ENCODE results near the gene AUTS2.

AUTS2 gene

GRCh38 chr7:70544016-70544415 lies 945.7 kb downstream of the AUTS2 start:
- DNase-seq (ENCODE audit: low spot score), result no peak
- TF ChIP-seq CTCF (IDR thresholded peaks at IDR 0.05; ENCODE audit: extremely low read depth, missing control alignments), result no peak

GRCh38 chr7:70545214-70545613 lies 946.9 kb downstream of the AUTS2 start:
- no peak for TF ChIP-seq CTCF (IDR thresholded peaks at IDR 0.05; ENCODE audit: extremely low read depth, missing control alignments)
- DNase-seq (ENCODE audit: low spot score), result no peak

GRCh38 chr7:70552141-70552540 lies 953.9 kb downstream of the AUTS2 start:
- TF ChIP-seq CTCF (IDR thresholded peaks at IDR 0.05; ENCODE audit: extremely low read depth, missing control alignments), result no peak
- DNase-seq (ENCODE audit: low spot score), result no peak

GRCh38 chr7:70553364-70553763 lies 955.1 kb downstream of the AUTS2 start:
- DNase-seq (ENCODE audit: low spot score), result no peak
- no peak for TF ChIP-seq CTCF (IDR thresholded peaks at IDR 0.05; ENCODE audit: extremely low read depth, missing control alignments)

- TF ChIP-seq CTCF (IDR thresholded peaks at IDR 0.05; ENCODE audit: extremely low read depth, missing control alignments), result no peak
- no peak for DNase-seq (ENCODE audit: low spot score)
These were observed 956.4 kb downstream of the AUTS2 start for GRCh38 chr7:70554646-70555045.

GRCh38 chr7:70556761-70557160 lies 958.5 kb downstream of the AUTS2 start:
- TF ChIP-seq CTCF (IDR thresholded peaks at IDR 0.05; ENCODE audit: extremely low read depth, missing control alignments), result no peak
- DNase-seq (ENCODE audit: low spot score), result no peak

GRCh38 chr7:70557338-70557737 lies 959.1 kb downstream of the AUTS2 start:
- no peak for DNase-seq (ENCODE audit: low spot score)

More at GRCh38 chr7:70557338-70557737, 959.1 kb downstream of the AUTS2 start:
- no peak for TF ChIP-seq CTCF (IDR thresholded peaks at IDR 0.05; ENCODE audit: extremely low read depth, missing control alignments)
